Right atrium auricular region (tissue), 2 donors: ENCODE measurements around the gene SLC9B1. TPM values are rescaled to one million over a fixed set of nuclear protein-coding genes. Genes with fewer than 3 reads are reported as not detected.
"Not testable (repeated sequence)": the region's sequence is repeated elsewhere in the genome, so short reads cannot be mapped to it uniquely, and the experiment has no call there.

ENCODE experiments used
- DNase-seq: peaks from one replicate; pipeline ENCODE4 v3.0.0-alpha.2; 2019; ENCODE audit warnings: low spot score
- H3K27ac ChIP-seq, 2 donors: fragments of 200-600 bp; sonication (generic); 1 replicate in 1 of 2; 2 replicates in 1 of 2; pipeline ENCODE4 v1.5.1; 2016 to 2019
- H3K27me3 ChIP-seq, 2 donors: fragments of 200-600 bp; sonication (generic); one replicate each; pipeline versions ENCODE4 v1.5.1 to v1.6.0; 2017 to 2019
- H3K36me3 ChIP-seq: fragments of 200-600 bp; sonication (generic); one replicate; pipeline ENCODE4 v1.5.1; 2016
- H3K4me1 ChIP-seq, 2 donors: fragments of 200-600 bp; sonication (generic); one replicate each; pipeline versions ENCODE4 v1.5.1 to v1.6.0; 2017 to 2019
- H3K4me3 ChIP-seq, 2 donors: fragments of 200-600 bp; sonication (generic); 1 replicate in 1 of 2; 2 replicates in 1 of 2; pipeline ENCODE4 v1.5.1; 2017 to 2019; ENCODE audit warnings: mild to moderate bottlenecking in 1 of 2, moderate library complexity in 1 of 2
- H3K9me3 ChIP-seq, 2 donors: fragments of 200-600 bp; sonication (generic); one replicate each; pipeline ENCODE4 v1.5.1; 2019
- total RNA-seq, 2 donors: library from RNA; depleted of rRNA; stranded (reverse); fragments of >200 nt; gene quantifications; one replicate each; pipeline ENCODE4 v1.1.0, GENCODE V29; 2016
- TF ChIP-seq, protein P1 (sequence below), 2 donors: fragments of 200-600 bp; sonication (generic); IDR thresholded peaks; one replicate each; pipeline ENCODE4 v1.5.1; 2019; ENCODE audit warnings: antibody characterized with exemption in 2 of 2

SLC9B1 gene
- total RNA-seq, 2 donors from 2014 or later: 3.3 TPM; not detected in 1

DNA sequence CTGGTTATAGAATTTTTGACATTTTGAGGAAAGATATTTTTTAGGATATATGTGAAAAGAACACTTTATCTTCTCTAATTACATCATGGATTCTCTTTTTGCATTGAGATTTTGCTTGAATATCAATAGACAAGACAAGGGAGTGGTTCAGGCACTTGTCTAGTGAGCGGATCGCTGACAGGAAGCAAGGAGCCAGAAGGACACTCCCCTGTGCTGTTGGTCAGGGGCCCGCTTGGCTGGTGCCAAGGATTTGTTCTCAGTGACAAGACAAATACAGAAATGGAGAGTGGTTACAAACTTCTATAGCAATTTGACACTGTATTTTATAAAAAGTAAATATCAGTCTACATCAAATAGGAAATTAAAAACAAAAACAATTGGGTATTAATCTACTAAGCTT, 60.0 kb downstream of the SLC9B1 start:
- Histone ChIP-seq H3K36me3 (no peaks in the 10 kb centered on the region), H3K9me3 (no peaks in the 10 kb centered on the region), H3K4me3 (no peak overlapping the region), H3K4me1 (no peaks in the 10 kb centered on the region), H3K27ac (no peak overlapping the region), H3K27me3 (no peaks in the 10 kb centered on the region)
- TF ChIP-seq, protein P1, sequence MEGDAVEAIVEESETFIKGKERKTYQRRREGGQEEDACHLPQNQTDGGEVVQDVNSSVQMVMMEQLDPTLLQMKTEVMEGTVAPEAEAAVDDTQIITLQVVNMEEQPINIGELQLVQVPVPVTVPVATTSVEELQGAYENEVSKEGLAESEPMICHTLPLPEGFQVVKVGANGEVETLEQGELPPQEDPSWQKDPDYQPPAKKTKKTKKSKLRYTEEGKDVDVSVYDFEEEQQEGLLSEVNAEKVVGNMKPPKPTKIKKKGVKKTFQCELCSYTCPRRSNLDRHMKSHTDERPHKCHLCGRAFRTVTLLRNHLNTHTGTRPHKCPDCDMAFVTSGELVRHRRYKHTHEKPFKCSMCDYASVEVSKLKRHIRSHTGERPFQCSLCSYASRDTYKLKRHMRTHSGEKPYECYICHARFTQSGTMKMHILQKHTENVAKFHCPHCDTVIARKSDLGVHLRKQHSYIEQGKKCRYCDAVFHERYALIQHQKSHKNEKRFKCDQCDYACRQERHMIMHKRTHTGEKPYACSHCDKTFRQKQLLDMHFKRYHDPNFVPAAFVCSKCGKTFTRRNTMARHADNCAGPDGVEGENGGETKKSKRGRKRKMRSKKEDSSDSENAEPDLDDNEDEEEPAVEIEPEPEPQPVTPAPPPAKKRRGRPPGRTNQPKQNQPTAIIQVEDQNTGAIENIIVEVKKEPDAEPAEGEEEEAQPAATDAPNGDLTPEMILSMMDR (IDR thresholded peaks at IDR 0.05): no peak
- no peak for DNase-seq

DNA sequence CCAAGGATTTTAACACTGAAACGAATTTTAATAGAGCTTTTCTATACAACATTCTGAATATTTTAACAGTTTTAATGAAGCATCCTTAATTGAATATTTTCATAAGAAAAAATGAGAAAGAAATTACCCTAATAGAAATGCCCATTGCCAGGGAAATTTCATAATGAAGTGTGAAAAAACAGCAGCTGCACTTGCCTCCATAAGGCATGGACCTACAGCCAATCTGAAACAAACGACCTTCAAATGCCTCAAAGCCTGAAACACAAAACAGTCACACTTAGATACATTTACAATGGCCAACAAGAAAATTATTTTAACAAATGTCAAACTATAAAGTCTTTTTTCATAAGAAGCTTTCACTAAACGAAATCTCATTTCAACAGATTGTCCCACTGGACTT, 74.4 kb downstream of the SLC9B1 start:
- TF ChIP-seq, protein P1 (IDR thresholded peaks at IDR 0.05): no peak
- DNase-seq: no peak
- H3K4me1 ChIP-seq: no peaks in the 10 kb centered on the region
- no peaks in the 10 kb centered on the region for H3K27me3 ChIP-seq
- H3K4me3 ChIP-seq: no peak overlapping the region
- no peaks in the 10 kb centered on the region for H3K9me3 ChIP-seq
- H3K27ac ChIP-seq: no peak overlapping the region
- no peaks in the 10 kb centered on the region for H3K36me3 ChIP-seq

DNA sequence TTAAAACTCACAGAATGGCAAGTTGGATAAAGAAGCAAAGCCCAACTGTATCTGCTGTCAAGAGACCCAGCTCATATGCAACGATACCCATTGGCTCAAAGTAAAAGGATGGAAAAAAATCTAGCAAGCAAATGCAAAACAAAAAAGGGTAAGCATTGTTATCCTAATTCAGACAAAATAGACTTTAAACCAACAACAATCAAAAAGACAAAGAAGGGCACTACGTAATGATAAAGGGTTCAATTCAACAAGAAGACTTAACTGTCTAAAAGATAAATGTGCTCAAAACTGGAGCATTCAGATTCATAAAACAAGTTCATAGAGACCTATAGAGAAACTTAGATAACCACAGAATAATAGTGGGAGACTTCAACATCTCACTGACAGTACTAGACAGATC, 81.4 kb downstream of the SLC9B1 start:
- not testable (repeated sequence) for DNase-seq, H3K4me1 ChIP-seq, H3K4me3 ChIP-seq, H3K9me3 ChIP-seq, H3K36me3 ChIP-seq, H3K27ac ChIP-seq, H3K27me3 ChIP-seq

DNA sequence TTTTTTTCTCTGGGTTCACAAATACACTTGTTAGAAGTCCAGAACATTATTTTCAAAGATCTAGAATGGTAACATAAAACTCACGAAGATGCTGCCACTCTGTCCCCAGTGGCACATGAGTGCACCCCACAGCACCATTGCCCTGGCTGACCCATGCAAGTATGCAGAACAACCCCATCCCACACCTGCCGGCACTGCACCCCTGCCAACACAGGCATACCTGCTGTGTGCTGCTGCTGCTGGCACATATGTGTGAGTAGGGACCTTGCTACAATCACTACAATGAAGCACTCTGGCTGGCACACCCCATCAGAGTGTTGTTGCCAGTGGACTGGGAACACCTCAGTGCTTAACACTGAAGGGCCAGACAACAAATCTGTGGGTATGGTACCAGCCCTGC, 83.8 kb downstream of the SLC9B1 start:
- H3K27ac ChIP-seq: no peak overlapping the region
- no peaks in the 10 kb centered on the region for H3K4me1 ChIP-seq
- no peaks in the 10 kb centered on the region for H3K36me3 ChIP-seq
- no peak for DNase-seq
- H3K4me3 ChIP-seq: no peak overlapping the region
- no peaks in the 10 kb centered on the region for H3K9me3 ChIP-seq
- TF ChIP-seq, protein P1 (IDR thresholded peaks at IDR 0.05): no peak
- no peaks in the 10 kb centered on the region for H3K27me3 ChIP-seq

DNA sequence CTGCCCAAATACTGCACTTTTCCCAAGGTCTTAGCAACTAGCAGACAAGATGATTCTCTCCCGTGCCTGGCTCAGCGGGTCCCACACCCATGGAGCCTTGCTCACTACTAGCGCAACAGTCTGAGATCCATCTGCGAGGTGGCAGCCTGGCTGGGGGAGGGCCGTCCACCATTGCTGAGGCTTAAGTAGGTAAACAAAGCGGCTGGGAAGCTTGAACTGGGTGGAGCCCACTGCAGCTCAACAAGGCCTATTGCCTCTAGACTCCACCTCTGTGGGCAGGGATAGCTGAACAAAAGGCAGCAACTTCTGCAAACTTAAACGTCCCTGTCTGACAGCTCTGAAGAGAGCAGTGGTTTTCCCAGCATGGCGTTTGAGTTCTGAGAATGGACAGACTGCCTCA, 99.8 kb downstream of the SLC9B1 start:
- not testable (repeated sequence) for DNase-seq
- H3K9me3 ChIP-seq: peaks cover 0 to 16% of the 10 kb centered on the region in 2 donors

DNA sequence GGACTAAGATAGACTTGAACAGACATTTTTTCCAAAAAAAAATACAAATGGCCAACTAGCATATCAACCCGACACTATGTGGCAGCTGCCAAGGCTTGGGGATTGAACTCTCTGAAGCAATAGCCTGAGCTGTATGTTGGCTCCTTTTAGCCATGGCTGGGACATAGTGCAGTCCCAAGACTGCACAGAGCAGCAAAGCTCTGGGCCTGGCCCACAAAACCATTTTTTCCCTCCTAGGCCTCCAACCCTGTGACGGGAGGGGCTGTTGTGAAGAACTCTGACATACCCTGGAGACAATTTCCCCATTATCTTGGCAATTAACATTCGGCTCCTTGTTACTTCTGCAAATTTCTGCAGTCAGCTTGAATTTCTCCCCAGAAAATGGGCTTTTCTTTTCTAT, 100.6 kb downstream of the SLC9B1 start:
- no peaks in the 10 kb centered on the region for H3K36me3 ChIP-seq
- H3K27me3 ChIP-seq: no peaks in the 10 kb centered on the region
- no peaks in the 10 kb centered on the region for H3K4me1 ChIP-seq
- H3K4me3 ChIP-seq: no peak overlapping the region
- peaks cover 0 to 21% of the 10 kb centered on the region in 2 donors for H3K9me3 ChIP-seq
- no peak overlapping the region for H3K27ac ChIP-seq
- no peak for DNase-seq
- TF ChIP-seq, protein P1 (IDR thresholded peaks at IDR 0.05): no peak

More for the DNA sequence above, 99.8 kb downstream of the SLC9B1 start:
- not testable (repeated sequence) for H3K36me3 ChIP-seq, H3K27ac ChIP-seq, H3K27me3 ChIP-seq, H3K4me3 ChIP-seq, H3K4me1 ChIP-seq

DNA sequence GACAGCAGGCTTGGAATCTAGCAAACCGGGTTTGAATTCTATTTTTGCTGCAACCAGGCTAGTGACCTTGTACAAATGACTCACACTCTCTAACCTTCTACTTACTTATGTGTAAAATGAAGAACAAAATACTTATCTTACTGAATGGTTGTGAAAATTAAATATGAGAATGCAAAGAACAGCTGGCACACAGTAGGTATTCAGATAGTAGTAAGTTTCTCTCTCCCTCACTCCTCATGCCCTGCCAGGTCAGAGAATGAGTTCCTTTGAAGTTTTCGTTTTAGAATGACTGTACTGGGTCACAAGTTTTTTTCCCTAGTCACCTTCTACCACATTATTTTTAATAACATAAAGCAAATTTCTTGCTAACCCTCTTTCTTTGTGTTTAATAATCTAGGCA, 117.7 kb downstream of the SLC9B1 start:
- DNase-seq: no peak
- H3K4me1 ChIP-seq: no peaks in the 10 kb centered on the region
- TF ChIP-seq, protein P1 (IDR thresholded peaks at IDR 0.05): no peak
- H3K27me3 ChIP-seq: no peaks in the 10 kb centered on the region
- H3K9me3 ChIP-seq: no peaks in the 10 kb centered on the region
- no peaks in the 10 kb centered on the region for H3K36me3 ChIP-seq
- H3K27ac ChIP-seq: no peak overlapping the region
- H3K4me3 ChIP-seq: no peak overlapping the region

DNA sequence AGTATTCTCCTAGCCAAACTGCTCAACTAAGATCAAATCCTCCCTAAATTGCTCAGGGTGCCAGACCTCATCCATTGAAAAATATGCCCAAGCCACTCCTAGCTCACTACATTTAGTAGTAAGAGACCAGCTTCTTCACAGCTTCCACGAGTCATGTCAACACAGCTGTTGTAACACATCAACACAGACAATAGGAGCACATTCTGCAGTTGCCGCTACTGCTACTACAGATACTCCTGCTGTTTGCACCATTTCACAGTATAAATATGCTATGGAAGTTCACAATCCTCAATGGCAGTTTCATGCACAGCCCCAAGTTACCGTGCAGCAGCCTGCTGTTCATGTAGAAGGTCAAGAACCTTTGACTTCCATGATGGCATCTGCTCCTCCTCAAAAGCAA, 121.9 kb downstream of the SLC9B1 start:
- H3K4me1 ChIP-seq, H3K36me3 ChIP-seq, H3K9me3 ChIP-seq, DNase-seq, H3K4me3 ChIP-seq, H3K27ac ChIP-seq, H3K27me3 ChIP-seq: not testable (repeated sequence)

DNA sequence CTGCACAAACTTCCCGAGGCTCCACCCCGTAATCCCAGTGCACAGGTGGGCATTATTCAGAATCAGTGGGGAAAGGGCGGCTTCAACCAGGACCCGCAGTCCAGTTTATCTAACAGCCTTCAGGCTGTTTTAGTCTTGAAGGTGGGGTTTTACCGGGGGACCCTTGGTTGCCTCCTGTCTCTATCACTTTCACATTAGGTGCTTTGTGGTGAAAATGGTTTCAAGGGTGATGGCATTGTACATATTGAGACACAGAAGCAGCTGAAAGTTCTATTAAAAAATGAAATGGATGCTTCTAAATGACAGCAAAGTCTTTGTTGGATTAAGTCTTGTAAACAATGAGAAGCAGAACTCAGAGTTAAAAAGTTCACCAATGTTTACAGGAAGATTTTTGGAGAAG, 123.0 kb downstream of the SLC9B1 start:
- not testable (repeated sequence) for H3K27ac ChIP-seq, H3K36me3 ChIP-seq, H3K27me3 ChIP-seq, DNase-seq, H3K9me3 ChIP-seq, H3K4me1 ChIP-seq, H3K4me3 ChIP-seq

DNA sequence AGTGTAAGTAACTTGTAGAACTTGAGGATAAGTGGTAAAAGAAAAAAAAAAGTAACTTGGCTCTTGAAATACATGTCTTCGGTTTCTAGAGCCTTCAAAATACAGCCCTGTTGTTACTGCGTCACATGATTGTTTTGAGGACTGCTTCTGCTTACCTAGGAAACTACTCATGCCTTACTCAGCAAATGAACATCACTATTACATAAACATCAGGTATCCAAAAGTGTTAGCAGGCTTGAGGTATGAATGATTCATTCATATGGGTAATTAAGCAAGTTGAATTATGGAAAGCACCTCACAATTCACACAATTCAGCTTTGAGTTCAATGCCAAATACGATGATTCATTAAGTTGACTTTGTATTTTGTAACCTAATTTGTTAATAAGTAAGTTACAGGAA, 129.6 kb downstream of the SLC9B1 start:
- H3K27me3 ChIP-seq, H3K27ac ChIP-seq, H3K4me1 ChIP-seq, H3K4me3 ChIP-seq, DNase-seq, H3K9me3 ChIP-seq, H3K36me3 ChIP-seq: not testable (repeated sequence)
